Thyroid gland (tissue), 4 donors: ENCODE measurements around the gene PARD3. TPM values are rescaled to one million over a fixed set of nuclear protein-coding genes. Genes with fewer than 3 reads are reported as not detected.
"Not testable (repeated sequence)": the region's sequence is repeated elsewhere in the genome, so short reads cannot be mapped to it uniquely, and the experiment has no call there.

Source experiments
- DNase-seq, 2 donors: peaks; one replicate each; pipeline ENCODE4 v3.0.0-alpha.2; 2019
- H3K27ac ChIP-seq, 3 donors: fragments of 200-600 bp; sonication (generic); 1 replicate in 2 of 3; 2 replicates in 1 of 3; pipeline ENCODE4 v1.5.1; 2016 to 2019; ENCODE audit warnings: mild to moderate bottlenecking in 1 of 3, moderate library complexity in 1 of 3
- H3K27me3 ChIP-seq: fragments of 200-600 bp; sonication (generic); one replicate; pipeline ENCODE4 v1.5.1; 2019
- H3K36me3 ChIP-seq, 2 donors: fragments of 200-600 bp; sonication (generic); one replicate each; pipeline ENCODE4 v1.5.1; 2016 to 2019
- H3K4me1 ChIP-seq, 2 donors: fragments of 200-600 bp; sonication (generic); one replicate each; pipeline ENCODE4 v1.5.1; 2017 to 2019
- H3K4me3 ChIP-seq, 3 donors: fragments of 200-600 bp; sonication (generic); replicated peaks in 1 of 3; 1 replicate in 2 of 3; 2 replicates in 1 of 3; pipeline ENCODE4 v1.5.1; 2016; ENCODE audit warnings: mild to moderate bottlenecking in 1 of 3
- H3K9me3 ChIP-seq: fragments of 200-600 bp; sonication (generic); one replicate; pipeline ENCODE4 v1.5.1; 2017
- POLR2A ChIP-seq, 2 donors: fragments of 450-650 bp; IDR thresholded peaks; one replicate each; pipeline ENCODE4 v1.6.1; 2017; ENCODE audit warnings: antibody characterized with exemption in 2 of 2, mild to moderate bottlenecking in 2 of 2, moderate library complexity in 1 of 2
- WGBS, 2 donors: methylation state at CpG; one replicate each; pipeline ENCODE4 v1.1.5; 2017; 5-methylcytosine and 5-hydroxymethylcytosine counted together
- intact Hi-C: fragments of 100-400 bp; cut with DNase I; formaldehyde crosslinking; loops from one replicate; pipeline ENCODE4 v1.15.1; 2023
- total RNA-seq, 4 donors: library from RNA; depleted of rRNA; stranded (reverse); fragments of >200 nt; gene quantifications; one replicate each; pipeline ENCODE4 v1.2.3, GENCODE V29; 2016
- TF ChIP-seq, protein P1 (sequence below), 6 experiments: fragments of 200-600 bp in 3 of 6; fragments of 450-650 bp in 3 of 6; sonication (generic) in 3 of 6; IDR thresholded peaks; one replicate each; pipeline ENCODE4 v1.5.1; 2016 to 2019; ENCODE audit warnings: antibody characterized with exemption in 6 of 6, mild to moderate bottlenecking in 2 of 6, inconsistent platforms in 1 of 6, moderate library complexity in 1 of 6

PARD3 gene
- total RNA-seq, 4 donors from 2014 or later: 48.6 to 88.4 (median 57.7) TPM

DNA sequence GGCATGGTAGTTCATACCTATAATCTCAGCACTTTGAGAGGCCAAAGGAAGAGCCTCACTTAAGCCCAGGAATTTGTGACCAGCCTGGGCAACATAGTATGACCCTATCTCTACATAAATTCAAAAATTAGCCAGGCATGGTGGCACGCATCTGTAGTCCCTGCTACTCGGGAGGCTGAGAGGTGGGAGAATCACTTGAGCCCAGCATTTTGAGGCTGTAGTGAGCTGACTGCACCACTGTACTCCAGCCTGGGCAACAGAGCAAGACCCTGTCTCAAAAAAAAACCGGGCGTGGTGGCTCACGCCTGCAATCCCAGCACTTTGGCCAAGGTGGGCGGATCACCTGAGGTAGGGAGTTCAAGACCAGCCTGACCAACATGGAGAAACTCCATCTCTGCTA lies 19.8 kb downstream of the PARD3 start:
- TF ChIP-seq, protein P1, sequence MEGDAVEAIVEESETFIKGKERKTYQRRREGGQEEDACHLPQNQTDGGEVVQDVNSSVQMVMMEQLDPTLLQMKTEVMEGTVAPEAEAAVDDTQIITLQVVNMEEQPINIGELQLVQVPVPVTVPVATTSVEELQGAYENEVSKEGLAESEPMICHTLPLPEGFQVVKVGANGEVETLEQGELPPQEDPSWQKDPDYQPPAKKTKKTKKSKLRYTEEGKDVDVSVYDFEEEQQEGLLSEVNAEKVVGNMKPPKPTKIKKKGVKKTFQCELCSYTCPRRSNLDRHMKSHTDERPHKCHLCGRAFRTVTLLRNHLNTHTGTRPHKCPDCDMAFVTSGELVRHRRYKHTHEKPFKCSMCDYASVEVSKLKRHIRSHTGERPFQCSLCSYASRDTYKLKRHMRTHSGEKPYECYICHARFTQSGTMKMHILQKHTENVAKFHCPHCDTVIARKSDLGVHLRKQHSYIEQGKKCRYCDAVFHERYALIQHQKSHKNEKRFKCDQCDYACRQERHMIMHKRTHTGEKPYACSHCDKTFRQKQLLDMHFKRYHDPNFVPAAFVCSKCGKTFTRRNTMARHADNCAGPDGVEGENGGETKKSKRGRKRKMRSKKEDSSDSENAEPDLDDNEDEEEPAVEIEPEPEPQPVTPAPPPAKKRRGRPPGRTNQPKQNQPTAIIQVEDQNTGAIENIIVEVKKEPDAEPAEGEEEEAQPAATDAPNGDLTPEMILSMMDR (IDR thresholded peaks at IDR 0.05): no peak
- Histone ChIP-seq H3K9me3 (no peaks in the 10 kb centered on the region), H3K4me3 (no peak overlapping the region), H3K36me3 (no peaks in the 10 kb centered on the region), H3K27ac (no peak overlapping the region), H3K4me1 (peaks cover 0 to 4% of the 10 kb centered on the region in 2 donors), H3K27me3 (no peaks in the 10 kb centered on the region)
- DNase-seq: no peak
- intact Hi-C loops: no loop called here
- WGBS, 2 donors: 83 to 97% methylated on average over 3 to 6 of the region's 6 CpGs

DNA sequence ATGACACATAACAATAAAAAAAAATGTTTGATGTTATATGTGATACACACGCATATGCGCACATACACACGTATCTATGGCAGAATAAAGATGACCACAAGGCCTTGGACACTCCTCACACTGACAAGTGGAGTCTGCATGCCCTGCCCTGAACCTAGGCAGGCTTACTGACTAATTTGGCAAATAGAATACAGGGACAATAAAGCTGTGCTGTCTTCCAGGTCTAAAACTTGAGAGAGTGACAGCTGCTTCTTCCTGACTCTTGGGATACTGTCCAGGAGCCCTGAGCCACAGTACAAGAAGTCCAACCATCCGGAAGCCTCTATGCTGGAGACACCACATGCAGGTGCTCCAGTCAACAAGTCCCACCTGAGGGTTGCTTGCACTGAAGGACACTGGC lies 20.3 kb downstream of the PARD3 start:
- 97 to 99% methylated on average over 4 of the region's 4 CpGs for WGBS, 2 donors

GRCh38 chr10:34793581-34793980 lies 21.5 kb downstream of the PARD3 start:
- DNase-seq, H3K36me3 ChIP-seq, H3K4me1 ChIP-seq, H3K27me3 ChIP-seq, H3K27ac ChIP-seq, intact Hi-C loops, H3K4me3 ChIP-seq, H3K9me3 ChIP-seq: not testable (repeated sequence)
- WGBS, 2 donors: 93% methylated on average over 5 of the region's 5 CpGs

More for the DNA sequence above, 20.3 kb downstream of the PARD3 start:
- Histone ChIP-seq H3K4me3 (no peak overlapping the region), H3K27me3 (no peaks in the 10 kb centered on the region), H3K36me3 (no peaks in the 10 kb centered on the region), H3K27ac (no peak overlapping the region), H3K4me1 (peaks cover 0 to 5% of the 10 kb centered on the region in 2 donors), H3K9me3 (no peaks in the 10 kb centered on the region)
- intact Hi-C loops: no loop called here
- TF ChIP-seq, protein P1 (IDR thresholded peaks at IDR 0.05): no peak
- no peak for TF ChIP-seq POLR2A (IDR thresholded peaks at IDR 0.05)
- DNase-seq: no peak

DNA sequence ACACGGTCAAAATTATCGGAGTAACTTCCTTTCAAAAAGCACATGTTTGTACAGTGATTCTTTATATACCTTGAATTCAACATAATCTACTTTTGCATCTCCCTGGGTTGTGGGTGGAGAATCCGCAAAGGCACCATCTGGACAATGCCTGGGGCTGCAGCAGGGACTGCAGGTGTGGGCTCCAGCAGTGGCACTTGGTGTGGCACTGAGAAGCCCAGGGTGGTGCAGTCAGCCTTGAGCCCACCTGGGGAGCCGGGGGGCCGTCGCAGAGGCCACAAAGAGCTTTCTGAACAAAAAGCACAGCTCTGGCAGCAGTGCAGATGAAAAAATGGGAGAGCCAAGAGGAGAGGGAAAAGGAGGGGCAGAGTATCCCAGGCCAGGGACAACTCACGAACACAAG lies 22.2 kb downstream of the PARD3 start:
- Histone ChIP-seq H3K9me3 (no peaks in the 10 kb centered on the region), H3K4me1 (peaks cover 0 to 5% of the 10 kb centered on the region in 2 donors), H3K4me3 (no peak overlapping the region), H3K27me3 (no peaks in the 10 kb centered on the region), H3K36me3 (no peaks in the 10 kb centered on the region), H3K27ac (no peak overlapping the region)
- no peak for DNase-seq
- intact Hi-C loops: no loop called here
- WGBS, 2 donors: 86 to 91% methylated on average over 7 of the region's 7 CpGs
- TF ChIP-seq, protein P1 (IDR thresholded peaks at IDR 0.05): no peak
- no peak for TF ChIP-seq POLR2A (IDR thresholded peaks at IDR 0.05)

DNA sequence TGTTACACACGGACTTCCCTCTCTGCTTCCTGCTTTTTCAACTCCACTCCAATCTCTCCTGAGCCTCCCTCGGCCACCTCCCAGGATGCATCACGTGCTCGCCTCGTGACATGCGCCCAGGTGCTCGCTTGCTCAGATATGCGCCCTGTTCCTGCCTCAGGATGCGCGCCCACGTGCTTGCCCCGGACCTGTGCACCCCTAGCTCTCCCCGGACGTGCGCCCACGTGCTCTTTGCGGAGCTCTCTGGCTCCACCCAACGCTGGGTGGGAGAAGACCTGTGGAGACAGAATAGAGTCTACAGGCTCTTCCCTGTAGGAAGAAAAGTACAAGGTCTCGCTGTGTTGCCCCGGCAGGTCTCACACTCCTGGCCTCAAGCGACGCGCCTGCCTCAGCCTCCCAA lies 23.1 kb downstream of the PARD3 start:
- Histone ChIP-seq H3K4me1 (peaks cover 0 to 5% of the 10 kb centered on the region in 2 donors), H3K9me3 (no peaks in the 10 kb centered on the region), H3K27ac (no peak overlapping the region), H3K4me3 (no peak overlapping the region), H3K36me3 (no peaks in the 10 kb centered on the region), H3K27me3 (no peaks in the 10 kb centered on the region)
- TF ChIP-seq POLR2A (IDR thresholded peaks at IDR 0.05): no peak
- TF ChIP-seq, protein P1 (IDR thresholded peaks at IDR 0.05): no peak
- intact Hi-C loops: no loop called here
- DNase-seq: no peak
- WGBS, 2 donors: 91 to 97% methylated on average over 23 of the region's 23 CpGs

- Histone ChIP-seq H3K4me3 (no peak overlapping the region), H3K9me3 (no peaks in the 10 kb centered on the region), H3K36me3 (no peaks in the 10 kb centered on the region), H3K27me3 (no peaks in the 10 kb centered on the region), H3K27ac (no peak overlapping the region), H3K4me1 (peaks cover 3 to 5% of the 10 kb centered on the region in 2 donors)
- no peak for TF ChIP-seq POLR2A (IDR thresholded peaks at IDR 0.05)
- TF ChIP-seq, protein P1 (IDR thresholded peaks at IDR 0.05): no peak
- DNase-seq: no peak
- WGBS, 2 donors: 97% methylated on average over 12 to 15 of the region's 15 CpGs
- intact Hi-C loops: no loop called here
These were observed 23.9 kb downstream of the PARD3 start for GRCh38 chr10:34791228-34791627.
